HepG2 (cell line): ENCODE results near the gene POFUT1. TPM values are rescaled to one million over a fixed set of nuclear protein-coding genes. Genes with fewer than 3 reads are reported as not detected.

Source experiments
- ERF ChIP-seq: IDR thresholded peaks from 2 replicates; pipeline ENCODE4 v1.6.1; 2018; ENCODE audit warnings: missing biosample characterization, missing genetic modification reagents
- FOXA3 ChIP-seq: IDR thresholded peaks from 2 replicates; pipeline ENCODE4 v1.6.1; 2016; ENCODE audit warnings: missing genetic modification reagents, missing compliant biosample characterization
- GFI1 ChIP-seq: sonication (generic); formaldehyde crosslinking; IDR thresholded peaks from 2 replicates; pipeline ENCODE4 v1.5.0; 2020; ENCODE audit warnings: missing genetic modification reagents, mild to moderate bottlenecking, borderline replicate concordance
- GLI4 ChIP-seq: sonication (generic); formaldehyde crosslinking; IDR thresholded peaks from 2 replicates; pipeline ENCODE4 v1.5.1; 2020; ENCODE audit warnings: missing genetic modification reagents, mild to moderate bottlenecking, moderate library complexity, borderline replicate concordance
- GPBP1L1 ChIP-seq: sonication (generic); formaldehyde crosslinking; IDR thresholded peaks from 2 replicates; pipeline ENCODE4 v1.5.0; 2020; ENCODE audit warnings: mild to moderate bottlenecking, missing genetic modification reagents
- GRHL1 ChIP-seq: sonication (generic); formaldehyde crosslinking; conservative IDR thresholded peaks from 2 replicates; pipeline ENCODE4 v1.8.0; 2022; ENCODE audit warnings: missing genetic modification reagents
- GZF1 ChIP-seq: sonication (generic); formaldehyde crosslinking; IDR thresholded peaks from 2 replicates; pipeline ENCODE4 v1.5.1; 2020; ENCODE audit warnings: mild to moderate bottlenecking, missing genetic modification reagents
- HBP1 ChIP-seq: IDR thresholded peaks from 2 replicates; pipeline ENCODE4 v1.6.1; 2016; ENCODE audit warnings: low read depth, control low read depth
- HDAC2 ChIP-seq: sonication (generic); formaldehyde crosslinking; IDR thresholded peaks from 2 replicates; pipeline ENCODE4 v1.4.0; 2020; ENCODE audit warnings: missing genetic modification reagents
- KAT7 ChIP-seq: IDR thresholded peaks from 2 replicates; pipeline ENCODE4 v1.6.1; 2018; ENCODE audit warnings: borderline replicate concordance, missing compliant biosample characterization
- KDM6A ChIP-seq: IDR thresholded peaks from 2 replicates; pipeline ENCODE4 v1.6.1; 2016; ENCODE audit warnings: low read depth
- KLF12 ChIP-seq: sonication (generic); formaldehyde crosslinking; IDR thresholded peaks from 2 replicates; pipeline ENCODE4 v1.4.0; 2020; ENCODE audit warnings: missing genetic modification reagents, borderline replicate concordance
- LBX2 ChIP-seq: sonication (generic); formaldehyde crosslinking; IDR thresholded peaks from 2 replicates; pipeline ENCODE4 v1.5.0; 2020; ENCODE audit warnings: missing genetic modification reagents, mild to moderate bottlenecking, borderline replicate concordance
- MYNN ChIP-seq: sonication (generic); formaldehyde crosslinking; IDR thresholded peaks from 2 replicates; pipeline ENCODE4 v1.4.0; 2020; ENCODE audit warnings: mild to moderate bottlenecking, low read depth, missing genetic modification reagents
- NFKB2 ChIP-seq: sonication (generic); formaldehyde crosslinking; IDR thresholded peaks from 2 replicates; pipeline ENCODE4 v1.4.0; 2020; ENCODE audit warnings: missing genetic modification reagents, borderline replicate concordance
- RBFOX2 ChIP-seq: fragments of 200-400 bp; formaldehyde crosslinking; IDR thresholded peaks from 2 replicates; pipeline ENCODE4 v1.6.1; 2017; ENCODE audit warnings: low read depth, mild to moderate bottlenecking, low read length
- SMARCE1 ChIP-seq: fragments of 450-650 bp; IDR thresholded peaks from 2 replicates; pipeline ENCODE4 v1.6.1; 2017; ENCODE audit warnings: borderline replicate concordance
- TEAD2 ChIP-seq: sonication (generic); formaldehyde crosslinking; IDR thresholded peaks from 2 replicates; pipeline ENCODE4 v1.9.0; 2021; ENCODE audit warnings: missing genetic modification reagents
- TGIF2 ChIP-seq: IDR thresholded peaks from 2 replicates; pipeline ENCODE4 v1.6.1; 2016; ENCODE audit warnings: control low read depth, missing compliant biosample characterization
- U2AF1 ChIP-seq: fragments of 200-400 bp; formaldehyde crosslinking; optimal IDR thresholded peaks from 2 replicates; pipeline ENCODE3; 2017; ENCODE audit warnings: mild to moderate bottlenecking, low read depth, low read length
- ZNF556 ChIP-seq: sonication (generic); formaldehyde crosslinking; IDR thresholded peaks from 2 replicates; pipeline ENCODE4 v1.4.0; 2020; ENCODE audit warnings: mild to moderate bottlenecking, missing genetic modification reagents, borderline replicate concordance
- ZNF703 ChIP-seq: sonication (generic); formaldehyde crosslinking; IDR thresholded peaks from 2 replicates; pipeline ENCODE4 v1.5.1; 2020; ENCODE audit warnings: missing genetic modification reagents, mild to moderate bottlenecking, moderate library complexity, borderline replicate concordance
- polyA plus RNA-seq, 8 experiments: library from polyadenylated mRNA; depleted of rRNA in 3 of 8; stranded (reverse) in 7 of 8; unstranded in 1 of 8; fragments of >200 nt; fragmentation: Illumina TruSeq in 4 of 8; extraction: Trizol in 4 of 8; gene quantifications; 2 replicates each; pipeline versions ENCODE4 v1.2.1 to v1.2.3, GENCODE V29; 2011 to 2016; ENCODE audit warnings: low read depth in 4 of 8, missing spikeins in 1 of 8, mixed read lengths in 1 of 8; ENCODE audit not compliant: insufficient read depth in 1 of 8
- total RNA-seq, 5 experiments: library from RNA; depleted of rRNA; stranded (reverse); fragments of >200 nt; fragmentation: Illumina TruSeq; extraction: Trizol; gene quantifications; 2 replicates each; pipeline ENCODE4 v1.2.3, GENCODE V29; 2016; ENCODE audit warnings: low read depth in 1 of 5

The POFUT1 gene
- total and polyA plus RNA-seq, 2 of the 13 experiments (the other 11 are each of a cell fraction or from before 2014, with no cell fraction given), result 35.5 to 58.3 TPM

- no peak for TF ChIP-seq ZNF703 (CRISPR knock-in tag)
- TF ChIP-seq HBP1 (CRISPR knock-in tag), result no peak
- TF ChIP-seq KAT7 (CRISPR knock-in tag), result no peak
- no peak for TF ChIP-seq SMARCE1
- TF ChIP-seq GZF1 (CRISPR knock-in tag), result no peak
- no peak for TF ChIP-seq RBFOX2
- TF ChIP-seq MYNN (CRISPR knock-in tag), result no peak
- no peak for TF ChIP-seq GLI4 (CRISPR knock-in tag)
- peak; percentile 58; the same call in 1 of the 2 replicates for TF ChIP-seq KLF12 (CRISPR knock-in tag)
- TF ChIP-seq GPBP1L1 (CRISPR knock-in tag), result no peak
- TF ChIP-seq ZNF556 (CRISPR knock-in tag), result no peak
- TF ChIP-seq TGIF2 (CRISPR knock-in tag), result no peak
- TF ChIP-seq GFI1 (CRISPR knock-in tag), result no peak
- TF ChIP-seq GRHL1, result no peak
- no peak for TF ChIP-seq TEAD2
- no peak for TF ChIP-seq LBX2 (CRISPR knock-in tag)
- TF ChIP-seq KDM6A, result 0 out of 2 replicates have a peak, but pooled peaks have one; percentile 17
- no peak for TF ChIP-seq U2AF1
- TF ChIP-seq NFKB2 (CRISPR knock-in tag), result no peak
- TF ChIP-seq ERF (CRISPR knock-in tag), result 0 out of 2 replicates have a peak, but pooled peaks have one; percentile 16
- TF ChIP-seq FOXA3 (CRISPR knock-in tag), result peak; percentile 97
- TF ChIP-seq HDAC2 (CRISPR knock-in tag), result peak; percentile 72
Measured at GRCh38 chr20:32263398-32263954, 55.8 kb downstream of the POFUT1 start (continued).
